GM18526 (cell line): ENCODE results near the gene EAPP.

ENCODE experiments used
- POLR2A ChIP-seq: IDR thresholded peaks from 3 replicates; pipeline ENCODE4 v1.6.1; 2011; ENCODE audit not compliant: insufficient read length; ENCODE audit errors: extremely low read depth

EAPP gene

GRCh38 chr14:34539407-34540180 is at the start of gene EAPP:
EAPP (minus strand) TSS chr14:34539701; CDS start chr14:34539628, 73 bp downstream.
- TF ChIP-seq POLR2A: peak; percentile 81

- TF ChIP-seq POLR2A: no peak
Observed at GRCh38 chr14:34583525-34583924, 44.0 kb upstream of the EAPP start.

GRCh38 chr14:34582117-34582680 is 42.7 kb upstream of the EAPP start:
- TF ChIP-seq POLR2A: no peak

- no peak for TF ChIP-seq POLR2A
Observed at GRCh38 chr14:34580381-34580780, 40.9 kb upstream of the EAPP start.

- TF ChIP-seq POLR2A: no peak
Observed at GRCh38 chr14:34571771-34572170, 32.3 kb upstream of the EAPP start.

- TF ChIP-seq POLR2A: no peak
Observed at GRCh38 chr14:34569750-34570149, 30.2 kb upstream of the EAPP start.

GRCh38 chr14:34568803-34569202 is 29.3 kb upstream of the EAPP start:
- TF ChIP-seq POLR2A: no peak

GRCh38 chr14:34562776-34563150 is 23.3 kb upstream of the EAPP start:
- no peak for TF ChIP-seq POLR2A

GRCh38 chr14:34554540-34555250 is 15.2 kb upstream of the EAPP start:
- TF ChIP-seq POLR2A: no peak

GRCh38 chr14:34548472-34548981 is 9.0 kb upstream of the EAPP start:
- TF ChIP-seq POLR2A: no peak

- TF ChIP-seq POLR2A: no peak
Observed at GRCh38 chr14:34538871-34539406, 562 bp downstream of the EAPP start.

- no peak for TF ChIP-seq POLR2A
Observed at GRCh38 chr14:34537677-34538009, 1.9 kb downstream of the EAPP start.

- no peak for TF ChIP-seq POLR2A
Observed at GRCh38 chr14:34536951-34537676, 2.4 kb downstream of the EAPP start.

GRCh38 chr14:34527591-34527990 is 11.9 kb downstream of the EAPP start:
- TF ChIP-seq POLR2A: no peak

- no peak for TF ChIP-seq POLR2A
Observed at GRCh38 chr14:34522496-34522895, 17.0 kb downstream of the EAPP start.
